ENCODE data around the gene SERINC4. TPM values are rescaled to one million over a fixed set of nuclear protein-coding genes. Genes with fewer than 3 reads are reported as not detected.
A peak's percentile ranks its signal among the peaks of the same experiment; 100 is the strongest.

Gene SERINC4
- total RNA-seq, 1 donor from 2014 or later = not detected

DNA sequence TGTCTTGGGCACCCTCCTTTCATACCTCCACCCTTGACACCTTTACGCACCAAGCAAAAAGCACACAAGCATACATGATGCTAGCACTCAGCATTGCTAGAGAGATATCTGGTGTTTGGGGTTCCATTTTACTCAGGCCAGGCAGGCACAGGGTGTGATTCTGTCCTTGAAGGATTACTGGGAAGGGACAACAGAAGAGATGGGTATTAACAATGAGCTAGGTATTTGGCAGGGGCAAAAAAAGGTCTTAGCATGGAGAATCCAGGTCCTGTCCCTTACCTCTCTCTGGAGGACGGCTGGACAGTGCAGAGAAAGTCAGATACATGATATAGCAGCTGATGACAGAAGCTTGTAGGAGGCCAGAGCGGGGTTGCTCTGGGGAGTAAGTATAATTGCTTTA, 3.5 kb downstream of the SERINC4 start:
- no peak for DNase-seq

DNA sequence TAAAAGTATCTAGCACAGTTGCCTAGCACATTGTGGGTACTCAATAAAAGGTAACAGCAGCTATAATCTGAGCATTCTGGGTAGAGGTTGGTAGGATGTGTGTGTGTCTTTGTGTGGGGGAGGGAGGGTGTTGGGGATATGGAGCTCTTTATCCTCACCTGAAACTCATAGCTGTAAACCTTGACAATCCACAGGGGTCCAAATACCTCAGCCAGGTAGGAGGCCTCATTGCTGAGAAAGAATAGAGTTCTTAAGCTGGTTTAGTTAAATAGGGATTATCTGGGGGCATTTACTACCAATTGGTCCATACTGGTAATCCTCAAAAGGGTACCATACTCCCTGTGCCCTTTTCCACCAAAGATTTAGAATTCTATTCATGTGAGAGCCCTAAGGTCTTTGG, 4.0 kb downstream of the SERINC4 start:
- no peak for DNase-seq

- DNase-seq = no peak
Measured at GRCh38 chr15:43795197-43795596, 4.8 kb downstream of the SERINC4 start.

DNA sequence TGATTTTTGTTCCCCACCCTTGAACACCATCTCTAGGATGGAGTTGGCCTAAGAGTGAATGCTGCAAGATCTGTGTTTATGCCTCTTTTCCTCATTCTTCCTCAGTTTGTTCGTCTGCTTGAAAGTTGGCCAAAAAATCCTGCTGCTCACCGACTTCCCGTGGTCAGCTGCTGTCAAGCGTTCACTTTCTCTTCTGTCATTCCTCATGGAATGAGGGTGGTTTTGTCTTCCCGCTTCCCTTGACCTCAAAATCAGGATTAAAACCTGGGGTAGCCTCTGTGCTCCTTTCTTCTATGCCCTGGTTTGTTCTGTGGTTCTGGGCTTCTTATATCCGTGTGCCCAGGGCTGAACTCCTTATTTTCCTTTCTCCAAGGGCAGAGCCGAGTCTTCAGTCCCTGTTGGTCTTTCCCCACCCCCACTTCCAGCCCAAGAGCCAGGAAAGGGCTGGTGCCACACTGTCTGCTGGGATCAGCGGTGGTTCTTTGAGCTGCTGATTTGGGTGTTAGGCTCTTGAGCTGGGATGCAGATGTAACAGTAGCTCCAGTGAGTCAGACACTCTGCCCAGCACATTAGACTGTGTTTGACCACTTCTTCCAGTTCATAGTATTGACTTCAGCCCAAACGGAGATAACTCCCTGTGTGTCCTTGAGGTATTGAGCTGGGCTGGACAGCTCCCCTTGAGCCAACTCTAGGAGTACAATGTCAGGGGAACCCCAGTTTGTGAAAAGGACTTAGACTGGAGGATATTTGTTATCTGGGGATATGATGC, 5.6 kb downstream of the SERINC4 start:
- no peak for DNase-seq

DNA sequence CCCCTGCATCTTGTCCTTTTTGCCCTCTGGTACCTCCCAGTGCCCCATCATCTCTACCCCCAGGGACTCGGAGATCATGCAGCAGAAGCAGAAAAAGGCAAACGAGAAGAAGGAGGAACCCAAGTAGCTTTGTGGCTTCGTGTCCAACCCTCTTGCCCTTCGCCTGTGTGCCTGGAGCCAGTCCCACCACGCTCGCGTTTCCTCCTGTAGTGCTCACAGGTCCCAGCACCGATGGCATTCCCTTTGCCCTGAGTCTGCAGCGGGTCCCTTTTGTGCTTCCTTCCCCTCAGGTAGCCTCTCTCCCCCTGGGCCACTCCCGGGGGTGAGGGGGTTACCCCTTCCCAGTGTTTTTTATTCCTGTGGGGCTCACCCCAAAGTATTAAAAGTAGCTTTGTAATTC, 6.4 kb downstream of the SERINC4 start:
- no peak for DNase-seq

DNA sequence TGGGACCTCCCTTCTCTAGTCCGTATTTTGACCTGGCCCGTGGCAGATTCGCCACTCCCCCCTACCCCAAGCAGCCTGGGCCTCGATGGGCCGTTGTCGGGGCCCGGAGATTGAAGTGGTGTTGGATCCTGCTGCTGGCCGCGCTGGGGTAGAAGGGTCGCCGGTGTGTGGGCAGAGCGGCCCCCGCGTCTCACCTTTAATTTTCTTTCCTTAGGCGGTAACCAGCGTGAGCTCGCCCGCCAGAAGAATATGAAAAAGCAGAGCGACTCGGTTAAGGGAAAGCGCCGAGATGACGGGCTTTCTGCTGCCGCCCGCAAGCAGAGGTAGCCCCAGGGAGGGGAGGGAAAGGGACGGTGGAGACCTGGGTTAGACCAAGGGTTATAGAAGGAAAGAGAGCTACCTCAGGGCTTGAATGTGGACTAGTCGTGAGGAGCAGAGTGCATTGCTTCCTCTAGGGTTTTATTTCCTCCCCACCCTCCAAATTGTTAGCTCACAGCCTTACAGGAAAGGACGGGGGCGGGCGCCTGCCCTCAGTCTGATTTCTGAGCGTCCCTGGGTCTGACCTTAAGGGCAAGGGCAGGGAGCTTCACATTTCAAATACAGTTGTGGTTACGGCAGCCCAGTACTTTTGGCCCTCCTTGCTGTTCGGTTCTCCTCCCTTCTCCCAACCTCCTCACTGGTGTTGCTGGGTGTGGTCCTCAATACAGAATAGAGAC, 7.1 kb downstream of the SERINC4 start:
- no peak for DNase-seq

DNA sequence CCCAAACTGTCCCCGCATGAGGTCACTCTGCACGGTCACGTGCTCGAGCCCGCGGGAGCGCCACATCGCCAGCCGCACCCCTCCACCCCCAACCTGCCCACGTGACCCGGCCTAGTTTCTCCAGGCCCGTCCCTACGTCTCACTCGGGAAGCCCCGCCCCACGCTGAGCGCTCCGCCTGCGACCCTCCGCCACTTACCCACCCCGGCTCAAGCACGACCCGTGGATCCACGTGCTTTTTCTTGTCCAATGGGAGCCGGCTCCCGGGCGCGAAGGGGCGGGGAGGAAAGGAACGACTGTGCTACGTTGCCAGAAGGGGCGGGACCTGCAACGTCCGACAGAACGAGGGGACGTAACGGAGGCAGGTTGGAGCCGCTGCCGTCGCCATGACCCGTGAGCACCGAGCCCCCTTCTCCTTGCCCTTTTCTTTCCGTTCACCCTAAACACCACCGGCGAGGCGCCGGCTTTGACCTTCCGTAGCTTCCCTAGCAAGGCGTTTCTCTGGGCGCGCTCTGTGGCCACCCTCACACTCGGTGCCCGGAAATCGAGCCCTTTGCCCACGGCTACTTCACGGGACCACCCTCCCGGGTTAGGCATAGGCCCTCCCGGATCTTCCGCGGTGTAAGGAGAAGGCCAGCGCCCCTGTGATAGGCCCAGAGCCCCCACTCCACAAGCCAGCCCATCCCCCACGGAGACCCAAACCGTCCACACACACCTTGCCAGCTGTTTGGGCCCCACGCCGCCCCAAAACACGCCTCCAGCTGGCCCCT, 7.8 kb downstream of the SERINC4 start, which contains the start of gene SERF2:
SERF2 (plus strand) TSS at position 328 of the 768 bp plus-strand sequence; CDS start at position 385, 57 bp downstream.
- DNase-seq = peak; percentile 100

DNA sequence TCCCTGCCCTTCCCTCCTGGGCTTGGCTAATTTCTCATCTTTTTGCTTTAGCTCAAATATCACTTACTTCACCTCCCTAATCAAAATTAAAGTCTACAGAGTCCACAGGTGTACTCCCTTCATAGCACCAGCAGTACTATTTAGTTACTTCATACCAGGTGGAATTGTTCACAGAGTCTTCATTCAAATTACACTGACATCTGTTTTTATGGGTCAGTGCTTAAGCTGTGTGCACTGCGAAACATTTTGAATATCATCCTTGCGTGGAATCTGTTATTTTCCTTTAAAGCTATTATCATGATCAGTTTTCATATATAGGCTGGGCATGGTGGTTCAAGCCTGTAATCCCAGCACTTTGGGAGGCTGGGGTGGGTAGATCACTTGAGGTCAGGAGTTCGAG, 10.6 kb downstream of the SERINC4 start:
- no peak for DNase-seq

DNA sequence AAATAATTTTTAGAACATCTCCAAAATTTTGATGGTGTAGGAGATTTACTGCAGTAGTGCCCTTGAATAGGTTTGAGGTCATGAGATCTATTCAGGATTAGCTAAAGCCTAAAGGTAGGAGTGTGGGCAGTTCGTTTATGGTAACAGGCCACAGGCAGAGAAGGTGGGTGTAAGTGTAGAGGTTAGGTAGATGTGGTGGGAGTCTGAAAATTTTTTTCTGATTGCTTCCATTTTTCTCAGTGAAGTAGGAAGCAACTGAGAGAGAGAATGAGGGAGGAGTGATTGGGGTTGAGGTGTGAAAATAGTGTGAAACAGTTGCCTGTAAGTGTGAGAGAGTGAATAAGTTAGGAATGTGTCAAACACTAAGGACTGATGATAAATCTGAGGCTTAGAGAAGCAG, 21.0 kb downstream of the SERINC4 start:
- DNase-seq = no peak

GRCh38 chr15:43777267-43777914, 22.6 kb downstream of the SERINC4 start:
- DNase-seq = peak; percentile 44

DNA sequence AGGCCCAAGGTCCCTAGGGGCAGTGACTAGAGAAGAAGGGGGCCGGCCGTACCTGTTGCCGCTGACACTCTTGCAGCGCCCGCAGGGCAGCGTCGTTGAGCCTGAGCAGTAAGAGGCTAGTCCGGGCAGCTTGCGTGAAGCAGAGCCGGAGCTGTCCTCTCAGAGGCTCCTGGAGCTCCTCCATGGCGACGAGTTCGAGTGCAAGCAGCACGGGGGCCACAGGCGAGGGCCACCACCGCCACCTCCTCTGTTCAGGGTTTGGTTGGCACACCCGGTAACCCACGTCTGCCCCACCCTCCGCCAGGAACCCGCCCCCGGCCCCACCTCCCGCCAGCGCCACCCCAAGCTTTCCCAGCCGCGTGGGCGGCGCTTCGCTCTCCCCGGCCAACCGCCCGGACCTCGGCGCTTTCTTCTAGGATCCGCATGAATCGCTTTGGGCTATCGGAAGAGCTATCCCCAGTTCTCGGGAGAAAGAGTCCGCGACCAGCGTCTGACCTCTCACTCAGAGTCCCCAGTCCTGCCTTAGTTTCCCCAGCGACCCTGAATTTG, 23.2 kb downstream of the SERINC4 start, which contains the start of gene ELL3:
ELL3 (minus strand) TSS at position 249 of the 549 bp plus-strand sequence; CDS start at position 184, 65 bp downstream.
- peak; percentile 44 for DNase-seq

GRCh38 chr15:43776101-43776717, 23.8 kb downstream of the SERINC4 start:
- DNase-seq = no peak

DNA sequence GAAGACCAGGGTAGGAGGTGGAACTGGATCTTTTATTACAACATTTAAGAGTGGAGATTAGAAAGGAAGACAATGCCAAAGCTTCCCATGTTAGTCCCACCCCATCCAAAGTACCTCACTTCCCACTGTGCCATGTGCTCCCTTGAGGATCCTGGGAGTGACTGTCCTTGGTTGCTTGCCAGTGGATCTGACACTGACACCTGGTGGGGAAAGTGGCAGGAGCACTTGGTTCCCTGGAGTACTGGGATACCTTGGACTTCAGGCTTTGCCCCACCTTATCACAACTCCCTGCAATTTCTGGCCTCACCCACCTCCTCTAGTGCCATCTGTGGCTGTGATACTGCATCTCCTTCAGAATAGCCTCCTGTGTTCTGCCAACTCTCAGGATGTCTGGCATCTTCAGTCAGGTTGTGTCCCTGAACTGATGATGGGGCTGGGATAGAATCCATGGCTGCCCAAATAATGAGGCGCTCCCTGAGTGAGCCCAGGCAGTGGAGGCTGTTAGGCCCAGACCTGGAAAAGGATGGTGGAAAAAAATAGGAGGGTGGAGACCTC, 24.5 kb downstream of the SERINC4 start:
- no peak for DNase-seq

GRCh38 chr15:43774062-43774461, 26.0 kb downstream of the SERINC4 start:
- no peak for DNase-seq

DNA sequence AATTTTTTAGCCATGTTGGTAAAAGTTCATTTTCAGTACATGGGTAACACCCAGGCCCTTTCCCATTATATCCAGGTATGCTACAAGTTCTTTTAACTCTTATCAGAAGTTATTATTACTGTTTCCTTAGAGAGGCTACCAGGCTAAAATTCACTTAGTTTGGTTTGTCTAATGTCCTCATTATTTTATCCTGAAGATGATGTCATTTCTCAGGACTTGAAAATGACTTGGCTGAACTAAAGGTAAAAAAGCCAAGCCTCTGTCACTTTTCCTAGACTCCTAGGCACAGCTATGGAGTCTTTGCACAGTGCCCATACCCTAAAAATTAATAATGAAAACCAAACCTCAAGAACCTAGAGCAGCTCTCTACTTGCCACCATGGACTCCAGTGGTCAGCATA, 27.4 kb downstream of the SERINC4 start:
- no peak for DNase-seq

- DNase-seq = no peak
Measured at GRCh38 chr15:43771816-43772215, 28.2 kb downstream of the SERINC4 start.

GRCh38 chr15:43769584-43770228, 30.3 kb downstream of the SERINC4 start:
- DNase-seq = no peak

GRCh38 chr15:43763819-43764446, 36.1 kb downstream of the SERINC4 start:
- no peak for DNase-seq

GRCh38 chr15:43762824-43763223, 37.2 kb downstream of the SERINC4 start:
- no peak for DNase-seq

- DNase-seq = no peak
Measured at GRCh38 chr15:43751885-43752284, 48.1 kb downstream of the SERINC4 start.
